Neural cell (in vitro differentiated cells): ENCODE measurements around the gene KCNQ5. TPM values are rescaled to one million over a fixed set of nuclear protein-coding genes. Genes with fewer than 3 reads are reported as not detected.

Experiments
- H2AFZ ChIP-seq: fragments of 200-600, 300-800 bp; sonication (generic), shearing (Covaris generic); 2 replicates; pipeline ENCODE4 v1.6.0; 2014; ENCODE audit warnings: low read depth, mild to moderate bottlenecking, antibody characterized with exemption, low read length, moderate library complexity
- H3F3A ChIP-seq: fragments of 200-600 bp; shearing (Covaris generic); 2 replicates; pipeline ENCODE4 v1.6.1; 2016; ENCODE audit warnings: mild to moderate bottlenecking, moderate library complexity, mixed read lengths, antibody characterized with exemption, low read length; ENCODE audit not compliant: insufficient read depth, poor library complexity, severe bottlenecking
- H3K27ac ChIP-seq: fragments of 200-600, 300-800 bp; sonication (generic), shearing (Covaris generic); 2 replicates; pipeline ENCODE4 v1.5.1; 2014; ENCODE audit warnings: mild to moderate bottlenecking, low read length, moderate library complexity
- H3K27me3 ChIP-seq: fragments of 300-800, 200-600 bp; sonication (generic), shearing (Covaris generic); 2 replicates; pipeline ENCODE4 v1.6.0; 2014; ENCODE audit warnings: mild to moderate bottlenecking, low read depth, low read length, moderate library complexity; ENCODE audit not compliant: insufficient read depth
- H3K36me3 ChIP-seq: fragments of 300-800, 200-600 bp; sonication (generic), shearing (Covaris generic); 2 replicates; pipeline ENCODE4 v1.5.1; 2014; ENCODE audit warnings: mild to moderate bottlenecking, antibody characterized with exemption, low read length, moderate library complexity; ENCODE audit not compliant: insufficient read depth
- H3K4me2 ChIP-seq: fragments of 300-800, 200-600 bp; sonication (generic), shearing (Covaris generic); 2 replicates; pipeline ENCODE4 v1.6.0; 2014; ENCODE audit warnings: mild to moderate bottlenecking, low read length
- H3K4me3 ChIP-seq: fragments of 300-800, 200-600 bp; sonication (generic), shearing (Covaris generic); 2 replicates; pipeline ENCODE4 v1.5.1; 2014; ENCODE audit warnings: mild to moderate bottlenecking, low read length, moderate library complexity
- H3K79me2 ChIP-seq: fragments of 200-600 bp; shearing (Covaris generic); replicated peaks from 2 replicates; pipeline ENCODE4 v1.6.0; 2014; ENCODE audit warnings: mild to moderate bottlenecking, low read length, moderate library complexity; ENCODE audit not compliant: insufficient read depth
- H3K9ac ChIP-seq: fragments of 300-800, 200-600 bp; sonication (generic), shearing (Covaris generic); 2 replicates; pipeline ENCODE4 v1.6.1; 2016; ENCODE audit warnings: mild to moderate bottlenecking, low read length, mixed read lengths
- H3K9me2 ChIP-seq: fragments of 200-600 bp; shearing (Covaris generic); 2 replicates; pipeline ENCODE4 v1.6.1; 2016; ENCODE audit warnings: mild to moderate bottlenecking, low read length, mixed read lengths; ENCODE audit not compliant: insufficient read depth
- H3K9me3 ChIP-seq: fragments of 200-600, 300-800 bp; sonication (generic), shearing (Covaris generic); 2 replicates; pipeline ENCODE4 v1.6.1; 2016; ENCODE audit warnings: mild to moderate bottlenecking, mixed run types, low read length, moderate library complexity, mixed read lengths
- H4K20me1 ChIP-seq: fragments of 200-600 bp; shearing (Covaris generic); 2 replicates; pipeline ENCODE4 v1.6.1; 2016; ENCODE audit warnings: mild to moderate bottlenecking, mixed run types; ENCODE audit not compliant: insufficient read depth
- CTCF ChIP-seq: fragments of 450-650 bp; IDR thresholded peaks from 2 replicates; pipeline ENCODE4 v1.5.1; 2014; ENCODE audit warnings: antibody characterized with exemption, mild to moderate bottlenecking, moderate library complexity; ENCODE audit not compliant: poor library complexity, severe bottlenecking
- EP300 ChIP-seq: fragments of 450-650 bp; conservative IDR thresholded peaks from 2 replicates; pipeline ENCODE4 v1.6.1; 2014; ENCODE audit warnings: antibody characterized with exemption, mild to moderate bottlenecking, moderate library complexity; ENCODE audit not compliant: poor library complexity, severe bottlenecking
- EZH2 ChIP-seq: fragments of 200-600, 300-800 bp; shearing (Covaris generic), sonication (generic); IDR thresholded peaks from 2 replicates; pipeline ENCODE4 v1.6.1; 2014; ENCODE audit warnings: antibody characterized with exemption, low read length, borderline replicate concordance, mild to moderate bottlenecking; ENCODE audit not compliant: insufficient read depth, poor library complexity, severe bottlenecking
- MXI1 ChIP-seq: fragments of 450-650 bp; conservative IDR thresholded peaks from 2 replicates; pipeline ENCODE4 v1.6.1; 2014; ENCODE audit warnings: antibody characterized with exemption, mild to moderate bottlenecking; ENCODE audit not compliant: poor library complexity, severe bottlenecking
- POLR2AphosphoS5 ChIP-seq: IDR thresholded peaks from 2 replicates; pipeline ENCODE4 v1.6.1; 2012
- RAD21 ChIP-seq: fragments of 450-650 bp; conservative IDR thresholded peaks from 2 replicates; pipeline ENCODE4 v1.6.1; 2014; ENCODE audit warnings: antibody characterized with exemption, mild to moderate bottlenecking, moderate library complexity
- SMC3 ChIP-seq: fragments of 450-650 bp; conservative IDR thresholded peaks from 2 replicates; pipeline ENCODE4 v1.6.1; 2014; ENCODE audit warnings: antibody characterized with exemption, mild to moderate bottlenecking, moderate library complexity; ENCODE audit not compliant: poor library complexity
- TAF1 ChIP-seq: IDR thresholded peaks from 2 replicates; pipeline ENCODE4 v1.6.1; 2012; ENCODE audit warnings: low read depth
- polyA plus RNA-seq: library from polyadenylated mRNA; depleted of rRNA; stranded (reverse); fragments of >200 nt; gene quantifications from 2 replicates; pipeline ENCODE4 v1.2.3, GENCODE V29; 2014
- TF ChIP-seq, protein P1 (sequence below): IDR thresholded peaks from 2 replicates; pipeline ENCODE4 v1.6.1; 2012; ENCODE audit warnings: borderline replicate concordance

Gene KCNQ5
- polyA plus RNA-seq, 1 donor from 2014 or later, result 0.30 TPM

DNA sequence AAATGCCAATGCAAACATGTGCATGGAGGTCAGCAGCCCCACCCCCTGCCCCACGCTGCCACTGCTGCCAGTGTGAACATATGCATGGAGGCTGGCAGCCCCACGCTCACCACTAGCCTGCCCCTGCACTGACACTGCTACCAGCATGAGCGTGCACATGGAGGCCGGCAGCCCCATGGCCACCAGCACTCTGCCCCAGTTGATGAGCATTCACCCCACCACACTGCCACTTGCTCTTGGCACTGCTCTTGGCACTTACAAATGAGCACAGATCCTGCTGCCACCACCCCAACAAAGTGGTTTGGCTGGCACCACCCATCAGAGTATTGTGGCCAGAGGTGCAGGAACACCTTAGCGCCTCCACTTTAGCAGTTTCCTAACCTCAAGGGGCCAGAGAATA, 429.3 kb downstream of the KCNQ5 start:
- no peaks in the 10 kb centered on the region for H3F3A ChIP-seq
- no peaks in the 10 kb centered on the region for H3K27me3 ChIP-seq
- H4K20me1 ChIP-seq, result no peaks in the 10 kb centered on the region
- H3K36me3 ChIP-seq, result no peaks in the 10 kb centered on the region
- no peaks in the 10 kb centered on the region for H3K9me2 ChIP-seq
- H3K4me2 ChIP-seq, result no peak overlapping the region
- no peaks in the 10 kb centered on the region for H3K9me3 ChIP-seq
- no peak overlapping the region for H3K27ac ChIP-seq
- no peak for TF ChIP-seq MXI1
- no peak for TF ChIP-seq RAD21
- TF ChIP-seq POLR2AphosphoS5, result no peak
- TF ChIP-seq SMC3, result no peak
- TF ChIP-seq CTCF, result no peak
- TF ChIP-seq, protein P1, sequence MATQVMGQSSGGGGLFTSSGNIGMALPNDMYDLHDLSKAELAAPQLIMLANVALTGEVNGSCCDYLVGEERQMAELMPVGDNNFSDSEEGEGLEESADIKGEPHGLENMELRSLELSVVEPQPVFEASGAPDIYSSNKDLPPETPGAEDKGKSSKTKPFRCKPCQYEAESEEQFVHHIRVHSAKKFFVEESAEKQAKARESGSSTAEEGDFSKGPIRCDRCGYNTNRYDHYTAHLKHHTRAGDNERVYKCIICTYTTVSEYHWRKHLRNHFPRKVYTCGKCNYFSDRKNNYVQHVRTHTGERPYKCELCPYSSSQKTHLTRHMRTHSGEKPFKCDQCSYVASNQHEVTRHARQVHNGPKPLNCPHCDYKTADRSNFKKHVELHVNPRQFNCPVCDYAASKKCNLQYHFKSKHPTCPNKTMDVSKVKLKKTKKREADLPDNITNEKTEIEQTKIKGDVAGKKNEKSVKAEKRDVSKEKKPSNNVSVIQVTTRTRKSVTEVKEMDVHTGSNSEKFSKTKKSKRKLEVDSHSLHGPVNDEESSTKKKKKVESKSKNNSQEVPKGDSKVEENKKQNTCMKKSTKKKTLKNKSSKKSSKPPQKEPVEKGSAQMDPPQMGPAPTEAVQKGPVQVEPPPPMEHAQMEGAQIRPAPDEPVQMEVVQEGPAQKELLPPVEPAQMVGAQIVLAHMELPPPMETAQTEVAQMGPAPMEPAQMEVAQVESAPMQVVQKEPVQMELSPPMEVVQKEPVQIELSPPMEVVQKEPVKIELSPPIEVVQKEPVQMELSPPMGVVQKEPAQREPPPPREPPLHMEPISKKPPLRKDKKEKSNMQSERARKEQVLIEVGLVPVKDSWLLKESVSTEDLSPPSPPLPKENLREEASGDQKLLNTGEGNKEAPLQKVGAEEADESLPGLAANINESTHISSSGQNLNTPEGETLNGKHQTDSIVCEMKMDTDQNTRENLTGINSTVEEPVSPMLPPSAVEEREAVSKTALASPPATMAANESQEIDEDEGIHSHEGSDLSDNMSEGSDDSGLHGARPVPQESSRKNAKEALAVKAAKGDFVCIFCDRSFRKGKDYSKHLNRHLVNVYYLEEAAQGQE, result no peak
- TF ChIP-seq TAF1, result no peak
- TF ChIP-seq EZH2, result no peak
- TF ChIP-seq EP300, result no peak
- no peak overlapping the region for H2AFZ ChIP-seq
- no peak overlapping the region for H3K9ac ChIP-seq
- H3K4me3 ChIP-seq, result no peak overlapping the region
- no peaks in the 10 kb centered on the region for H3K79me2 ChIP-seq

- TF ChIP-seq MXI1, result no peak
- TF ChIP-seq EP300, result no peak
- TF ChIP-seq, protein P1, result no peak
- TF ChIP-seq TAF1, result no peak
- TF ChIP-seq RAD21, result no peak
- TF ChIP-seq CTCF, result no peak
- TF ChIP-seq EZH2, result no peak
- TF ChIP-seq POLR2AphosphoS5, result no peak
- TF ChIP-seq SMC3, result no peak
- H3K9me3 ChIP-seq, result no peaks in the 10 kb centered on the region
- H3K27ac ChIP-seq, result no peak overlapping the region
- no peak overlapping the region for H2AFZ ChIP-seq
- H3K36me3 ChIP-seq, result no peaks in the 10 kb centered on the region
- H3F3A ChIP-seq, result no peaks in the 10 kb centered on the region
- no peaks in the 10 kb centered on the region for H3K9me2 ChIP-seq
- no peaks in the 10 kb centered on the region for H4K20me1 ChIP-seq
- H3K4me3 ChIP-seq, result no peak overlapping the region
- no peaks in the 10 kb centered on the region for H3K79me2 ChIP-seq
- H3K27me3 ChIP-seq, result no peaks in the 10 kb centered on the region
- H3K9ac ChIP-seq, result no peak overlapping the region
- no peak overlapping the region for H3K4me2 ChIP-seq
Measured at GRCh38 chr6:73054958-73055357, 433.1 kb downstream of the KCNQ5 start.
